Left lobe of liver (tissue), 2 donors: ENCODE results near the gene LRRC15. TPM values are rescaled to one million over a fixed set of nuclear protein-coding genes. Genes with fewer than 3 reads are reported as not detected.

Source experiments
- ATAC-seq: fragments of 200-7000 bp; cut with Tn5 transposase; one replicate; pipeline ENCODE4 v1.9.1; 2020; ENCODE audit warnings: mild to moderate bottlenecking, moderate library complexity
- DNase-seq: peaks from one replicate; pipeline ENCODE4 v3.0.0-alpha.2; 2020; ENCODE audit warnings: low spot score
- total RNA-seq: library from RNA; stranded (reverse); gene quantifications from one replicate; pipeline ENCODE4 v1.2.1, GENCODE V29; 2021
- donor health status: DM: no; HTN: no; CAD: no; lungs with moderate emphysema.
- donor health status: DM: no; HTN: yes; CAD: no.

LRRC15 gene
- total RNA-seq, 1 donor from 2014 or later, result not detected

DNA sequence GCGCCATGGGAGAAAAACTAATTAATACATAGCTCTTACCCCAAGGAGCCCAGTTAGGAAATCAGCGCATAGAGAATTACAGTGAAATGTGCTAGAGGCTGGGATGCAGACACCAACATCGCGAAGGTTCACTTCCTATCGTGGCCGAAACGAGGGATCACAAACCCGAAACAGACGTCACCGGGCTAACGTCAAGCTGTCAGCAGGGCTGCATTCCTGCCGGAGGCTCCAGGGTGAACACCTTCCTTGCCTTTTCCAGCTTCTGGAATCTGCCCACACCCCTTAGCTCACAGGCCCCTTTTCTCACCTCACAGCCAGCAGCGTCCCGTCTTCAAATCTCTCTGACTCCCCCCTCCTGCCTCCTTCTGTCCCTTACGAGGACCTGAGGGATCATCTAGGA is 16.5 kb upstream of the LRRC15 start:
- DNase-seq, result no peak
- no peak for ATAC-seq

DNA sequence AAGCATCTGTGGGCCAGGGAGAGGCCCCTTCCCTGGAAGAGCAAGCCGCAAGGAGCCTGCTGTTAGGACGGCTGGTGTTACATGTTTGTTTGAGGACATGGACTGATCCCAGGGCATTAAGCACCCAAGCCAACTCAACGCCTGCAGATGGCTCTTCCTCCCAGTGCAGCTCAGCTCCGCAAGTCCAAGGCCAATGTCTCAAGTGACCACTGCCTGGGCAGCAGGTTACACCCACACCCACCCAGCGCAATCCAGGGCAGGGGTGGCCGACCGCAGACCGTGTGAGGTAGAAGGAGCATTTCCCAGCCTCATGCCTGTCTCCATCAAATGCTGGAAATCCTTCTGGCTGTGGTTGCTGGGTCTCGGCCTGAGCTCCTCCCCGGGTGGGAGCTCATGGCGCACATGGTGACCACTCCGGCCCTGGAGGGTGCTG is 15.0 kb upstream of the LRRC15 start:
- ATAC-seq, result no peak
- peak; percentile 30 for DNase-seq

DNA sequence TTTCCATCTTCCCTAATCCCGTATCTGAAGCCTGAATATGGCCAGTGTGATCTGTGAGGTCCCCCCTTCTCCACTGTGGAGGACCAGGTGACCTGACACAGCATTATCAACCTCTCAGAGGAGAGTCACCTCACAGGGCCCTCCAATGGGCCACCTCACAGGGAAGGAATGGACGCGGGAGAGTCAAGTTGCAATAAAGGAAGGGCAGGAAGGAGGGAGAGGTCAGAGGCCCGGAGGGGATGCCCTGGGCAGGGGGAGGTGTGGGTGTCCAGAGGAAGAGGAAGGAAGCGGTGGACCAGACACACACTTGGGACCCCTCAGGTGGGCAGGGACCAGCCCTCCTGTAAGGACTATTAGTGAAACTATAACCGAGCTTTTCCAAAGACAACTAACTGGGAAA is 14.6 kb upstream of the LRRC15 start:
- ATAC-seq (no peak), DNase-seq (no peak)

DNA sequence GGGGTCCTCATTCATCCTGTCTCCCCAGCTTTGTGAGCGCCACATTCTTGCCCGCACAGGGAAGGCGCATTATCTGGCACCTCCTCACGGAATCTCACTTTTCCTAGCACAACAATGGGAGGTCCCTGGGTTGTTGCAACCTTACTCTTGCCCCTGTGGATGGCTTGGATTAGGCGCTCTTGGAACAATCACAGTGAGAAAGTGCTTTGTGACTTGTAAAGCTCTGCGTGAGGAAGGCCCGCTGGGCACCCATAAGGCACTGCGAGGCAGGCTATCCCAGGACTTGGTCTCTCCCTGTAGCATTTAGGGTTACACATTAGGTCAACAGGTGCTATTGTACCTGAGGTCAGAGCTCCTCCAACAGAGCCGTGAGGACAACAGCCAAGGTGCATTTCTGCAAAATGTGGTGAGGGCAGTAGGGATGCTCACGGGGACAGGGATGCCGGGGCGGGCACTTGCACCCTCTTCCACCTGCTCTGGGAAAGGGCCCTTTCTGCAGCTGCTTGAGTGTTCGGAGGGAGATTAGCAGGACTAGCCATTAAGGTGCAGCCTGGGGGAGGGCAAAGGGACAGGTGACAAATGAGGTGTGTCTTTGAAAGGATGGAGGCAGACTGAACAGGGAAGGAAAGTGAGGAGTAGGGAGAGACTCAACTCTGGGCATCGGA is 13.9 kb upstream of the LRRC15 start:
- ATAC-seq (no peak), DNase-seq (no peak)

DNA sequence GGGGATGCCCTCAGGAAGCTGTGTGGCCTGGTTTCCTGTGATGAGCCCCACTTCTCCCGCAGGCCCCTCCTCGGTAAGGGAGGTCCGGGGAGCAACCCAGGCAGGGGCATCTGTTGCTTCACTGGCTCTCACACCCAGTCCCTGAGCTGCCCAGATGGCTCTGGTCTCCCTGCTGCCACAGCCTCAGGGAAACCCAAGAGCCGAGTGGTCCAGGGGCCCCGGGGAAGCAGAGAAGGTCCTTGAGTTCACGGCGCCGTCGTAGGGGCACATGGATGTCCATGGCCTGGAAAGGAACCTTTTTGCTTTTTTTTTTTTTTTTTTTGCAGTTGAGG is 13.3 kb upstream of the LRRC15 start:
- DNase-seq, result no peak
- no peak for ATAC-seq

DNA sequence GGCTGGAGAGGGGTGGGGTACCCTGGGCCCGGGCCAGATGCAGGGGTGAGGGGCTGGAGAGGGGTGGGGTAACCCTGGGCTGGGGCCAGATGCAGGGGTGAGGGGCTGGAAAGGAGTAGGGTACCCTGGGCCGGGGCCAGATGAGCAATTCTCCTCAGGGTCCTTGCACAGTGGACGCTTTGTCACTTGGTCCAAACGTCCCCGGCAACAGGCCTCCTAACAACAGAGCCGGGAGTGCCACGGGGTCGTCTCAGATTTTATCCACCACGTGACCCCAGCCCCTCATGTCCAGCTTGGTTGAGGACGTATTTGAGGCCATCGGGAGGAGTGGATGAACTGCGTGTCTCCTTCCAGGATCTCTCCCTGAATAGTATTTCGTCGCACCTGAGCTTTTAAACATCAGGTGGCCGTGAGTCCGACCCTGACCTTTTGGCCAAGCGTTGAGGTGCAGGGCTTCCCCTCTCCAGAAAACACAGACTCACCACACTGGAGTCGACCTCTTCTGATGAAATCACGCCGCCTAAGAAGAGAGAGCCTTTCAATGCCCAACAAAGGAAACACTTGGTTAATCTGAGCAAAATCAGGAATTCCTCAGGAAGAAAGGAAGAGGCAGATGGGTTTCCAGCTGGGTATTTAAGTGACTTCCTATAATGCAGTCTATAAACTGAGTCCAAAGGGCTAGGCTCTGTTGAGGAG is 12.8 kb upstream of the LRRC15 start:
- DNase-seq (no peak), ATAC-seq (no peak)

DNA sequence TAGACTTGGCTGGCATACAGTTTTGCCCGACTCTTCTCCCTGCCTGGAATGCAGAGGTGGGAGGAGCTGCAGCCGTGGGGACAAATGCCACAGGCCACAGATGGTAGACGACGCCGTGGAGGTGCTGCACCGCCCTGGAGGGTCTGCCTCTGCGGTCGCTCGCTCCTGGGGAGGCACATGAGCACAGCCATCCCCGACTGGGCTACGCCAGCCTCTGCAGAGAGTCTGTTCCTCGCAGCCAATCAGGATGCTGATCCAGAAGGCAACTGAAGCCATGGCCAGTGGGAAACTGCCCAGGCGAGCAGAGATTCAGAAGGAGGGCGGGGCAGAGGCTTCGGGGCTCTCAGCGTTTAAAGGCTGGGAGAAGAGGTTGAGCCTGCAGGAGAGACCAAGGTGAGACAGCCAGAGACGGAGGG is 11.9 kb upstream of the LRRC15 start:
- no peak for ATAC-seq
- no peak for DNase-seq

DNA sequence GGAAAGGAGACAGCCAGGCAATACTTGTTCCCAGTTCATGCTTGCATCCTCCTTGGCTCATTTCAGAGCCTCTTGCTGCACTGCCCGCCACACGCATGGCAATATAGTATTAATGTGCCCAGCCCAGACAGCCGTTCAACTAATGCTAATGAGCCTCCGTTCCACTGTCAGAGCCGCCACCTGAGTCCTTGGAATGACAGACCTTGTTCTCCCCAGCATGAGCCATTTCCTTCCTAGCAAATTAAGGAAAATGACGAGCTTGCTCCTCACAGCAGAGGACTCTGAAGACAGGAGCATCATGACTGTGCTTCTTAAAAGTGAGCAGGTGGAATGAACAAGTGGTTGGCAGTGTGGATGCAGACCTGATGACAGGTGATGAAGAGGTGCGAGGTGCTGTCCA is 10.8 kb upstream of the LRRC15 start:
- no peak for DNase-seq
- no peak for ATAC-seq

DNA sequence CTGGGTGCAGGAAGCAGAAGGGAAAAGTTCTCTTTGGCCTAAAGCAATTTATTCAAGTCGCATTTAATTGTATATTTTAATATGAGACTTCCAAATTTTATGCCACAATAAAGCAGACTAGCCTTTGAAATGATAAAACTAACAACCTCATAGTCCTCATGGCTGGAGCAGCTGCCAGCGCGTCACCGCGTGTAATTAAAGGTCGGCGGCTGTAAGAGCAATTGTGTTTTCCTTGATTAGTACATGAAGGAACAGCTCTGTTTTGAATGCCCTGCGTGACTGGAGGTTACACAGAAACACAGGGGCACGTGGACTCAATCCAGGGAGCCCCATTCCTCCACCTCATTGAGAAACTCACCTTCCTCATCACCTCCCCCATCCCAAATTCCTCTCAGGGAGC is 10.1 kb upstream of the LRRC15 start:
- ATAC-seq (no peak), DNase-seq (no peak)

DNA sequence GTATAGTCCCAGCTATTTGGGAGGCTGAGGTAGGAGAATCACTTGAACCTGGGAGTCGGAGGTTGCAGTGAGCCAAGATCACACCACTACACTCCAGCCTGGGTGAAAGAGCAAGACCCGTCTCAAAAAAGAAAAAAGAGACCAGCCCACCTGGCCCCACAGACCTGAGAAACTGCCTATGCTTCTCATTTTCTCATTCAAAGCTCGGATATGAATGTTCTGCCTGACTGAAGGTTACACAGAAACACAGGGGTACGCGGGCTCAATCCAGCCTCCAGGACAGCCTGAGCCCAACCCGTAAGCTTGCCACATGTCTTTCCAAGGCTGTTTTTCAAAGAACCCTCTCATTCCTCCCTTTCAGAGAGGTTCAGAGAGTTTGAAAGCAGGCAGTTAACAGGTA is 9.7 kb upstream of the LRRC15 start:
- no peak for DNase-seq
- ATAC-seq, result no peak

DNA sequence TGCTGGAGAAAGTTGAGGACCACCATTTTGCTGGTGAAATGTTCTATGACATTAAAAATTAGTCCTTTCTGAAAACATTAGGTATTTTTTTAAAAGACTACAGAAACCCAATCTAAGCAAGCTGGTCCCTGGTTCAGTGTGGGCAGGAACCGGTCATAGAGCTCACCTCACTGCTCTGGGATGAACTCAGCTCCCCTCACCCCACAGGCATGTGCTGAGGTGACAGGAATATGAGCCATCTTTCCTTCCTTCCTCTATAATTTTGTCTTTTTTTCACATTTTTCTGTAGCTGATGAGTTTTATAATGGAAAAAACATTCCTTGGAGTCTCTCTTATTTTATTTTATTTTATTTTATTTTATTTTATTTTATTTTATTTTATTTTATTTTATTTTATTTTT is 8.2 kb upstream of the LRRC15 start:
- ATAC-seq, result no peak
- DNase-seq, result no peak

DNA sequence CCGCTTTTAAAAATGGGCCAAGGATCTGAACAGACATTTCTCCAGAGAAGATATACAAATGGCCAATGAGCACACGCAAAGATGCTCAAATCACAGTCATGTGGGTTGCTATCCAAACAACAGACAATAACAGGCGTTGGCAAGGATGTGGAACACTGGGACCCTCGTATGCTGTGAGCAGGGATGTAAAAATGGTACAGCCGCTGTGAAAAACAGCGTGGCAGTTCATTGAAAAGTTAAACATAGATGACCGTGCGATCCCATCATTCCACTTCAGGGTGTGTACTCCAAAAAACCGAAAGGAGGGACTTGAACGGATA is 6.7 kb upstream of the LRRC15 start:
- ATAC-seq (no peak), DNase-seq (no peak)

DNA sequence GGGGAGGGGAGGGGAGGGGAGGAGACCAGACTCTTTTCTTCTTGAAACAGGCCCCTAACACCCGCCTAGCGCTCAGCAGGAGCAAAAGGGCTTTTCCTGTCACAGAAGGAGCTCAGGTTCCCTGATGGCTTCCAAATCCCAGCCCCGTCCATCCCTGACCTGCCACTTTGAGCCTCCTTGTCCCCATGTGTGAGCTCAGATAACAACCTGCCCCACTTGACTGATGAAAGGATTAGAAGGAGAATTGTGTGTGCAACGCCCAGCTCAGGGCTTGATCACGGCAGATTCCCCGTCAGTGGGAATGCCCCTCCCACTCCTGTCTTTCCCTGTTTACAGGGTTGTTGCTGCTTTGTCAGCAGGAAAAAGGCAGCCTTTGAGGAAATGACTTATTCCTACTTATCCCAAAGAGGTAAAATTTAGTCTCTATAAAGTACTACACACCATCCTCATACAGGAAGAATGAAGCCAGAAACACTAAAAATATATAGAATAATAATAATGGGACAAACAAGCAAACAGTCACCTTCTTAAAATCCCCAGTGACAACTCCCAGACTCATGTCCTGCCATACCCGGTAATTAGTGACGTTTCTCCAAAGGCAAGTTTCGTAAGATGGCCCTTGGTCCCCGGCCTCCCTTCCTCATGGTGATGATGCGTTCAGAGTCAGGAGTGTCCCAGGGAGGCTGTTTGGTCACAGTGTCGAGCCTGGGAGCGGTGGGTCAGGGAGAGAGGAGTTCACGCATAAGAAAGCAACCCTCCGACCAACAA is 6.1 kb upstream of the LRRC15 start:
- no peak for DNase-seq
- peak; percentile 13 for ATAC-seq

DNA sequence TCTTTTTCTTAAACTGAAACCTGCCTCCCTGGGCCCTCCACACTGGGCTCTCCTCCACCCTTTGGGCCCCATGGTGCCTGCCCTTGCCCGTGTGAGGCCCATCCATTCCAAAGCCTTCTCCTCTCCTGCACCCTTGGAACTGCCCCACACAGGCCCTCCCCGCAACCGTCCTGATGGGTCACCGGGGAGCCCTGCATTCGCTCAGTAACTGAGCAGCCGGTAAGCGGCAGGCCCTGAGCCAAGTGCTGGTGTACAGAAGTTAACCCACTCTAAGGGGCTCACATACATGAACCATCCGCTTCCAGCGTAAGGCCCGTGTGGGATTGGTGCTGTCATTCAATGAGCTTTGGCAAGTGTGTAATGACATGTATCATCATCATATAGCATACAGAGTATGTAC is 5.4 kb upstream of the LRRC15 start:
- ATAC-seq (no peak), DNase-seq (no peak)

DNA sequence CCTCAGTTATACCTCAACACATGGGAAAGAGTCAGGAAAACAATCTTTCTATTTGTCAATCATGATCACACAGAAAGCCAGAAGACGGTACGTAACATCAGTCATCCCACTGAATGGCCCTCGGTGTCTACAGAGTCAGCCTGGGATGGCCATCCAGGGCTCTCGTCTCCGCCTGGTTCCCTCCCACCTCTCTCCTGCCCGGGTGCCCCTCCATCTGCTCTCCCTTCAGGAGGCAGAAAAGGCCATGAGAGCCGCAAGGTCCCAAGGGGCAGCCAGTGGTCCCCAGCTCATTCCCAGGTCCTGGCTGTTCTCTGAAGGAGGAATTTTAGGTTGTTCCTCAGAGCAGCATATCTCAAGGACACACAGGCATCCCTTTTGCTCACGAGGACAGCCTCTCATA is 4.4 kb upstream of the LRRC15 start:
- DNase-seq, result no peak
- no peak for ATAC-seq

DNA sequence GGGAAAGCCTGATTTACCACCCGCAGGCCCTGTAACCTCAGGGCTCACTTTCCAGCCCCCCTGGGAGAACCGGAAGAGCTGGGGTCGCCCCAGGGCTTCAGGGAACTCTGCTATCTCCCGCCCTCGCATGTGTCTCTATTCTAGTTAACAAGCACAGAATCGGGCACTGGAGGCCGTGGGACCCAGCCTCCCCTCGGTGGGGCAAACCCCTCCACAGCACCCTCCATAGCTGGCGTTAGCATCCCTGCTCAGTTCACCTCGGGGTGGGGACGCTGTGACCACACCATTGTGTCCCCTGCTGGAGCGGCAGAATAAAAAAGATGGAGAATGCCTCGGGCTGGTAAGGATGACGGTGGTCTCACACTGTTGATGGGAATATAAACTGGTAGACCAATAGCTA is 3.5 kb upstream of the LRRC15 start:
- no peak for ATAC-seq
- DNase-seq, result no peak

DNA sequence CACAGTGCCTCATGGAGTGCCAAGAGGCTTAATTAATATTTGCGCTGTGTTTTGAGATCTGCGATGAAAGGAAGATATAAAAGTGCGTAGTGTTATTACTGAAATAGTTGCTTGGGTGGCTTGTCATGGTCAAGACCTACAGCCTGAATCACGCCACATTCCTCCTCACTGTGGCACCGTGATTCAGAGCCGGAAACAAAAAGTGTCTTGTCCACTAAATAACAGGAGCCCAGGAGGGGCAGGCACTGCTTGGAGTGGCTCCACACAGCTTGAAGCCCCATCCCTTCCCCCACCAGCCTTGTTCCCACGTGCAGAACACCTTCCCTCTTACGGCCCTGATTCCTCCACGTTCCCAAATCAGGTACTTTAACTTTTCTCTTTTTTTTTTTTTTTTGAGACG is 1.2 kb upstream of the LRRC15 start:
- DNase-seq, result no peak
- ATAC-seq, result no peak

DNA sequence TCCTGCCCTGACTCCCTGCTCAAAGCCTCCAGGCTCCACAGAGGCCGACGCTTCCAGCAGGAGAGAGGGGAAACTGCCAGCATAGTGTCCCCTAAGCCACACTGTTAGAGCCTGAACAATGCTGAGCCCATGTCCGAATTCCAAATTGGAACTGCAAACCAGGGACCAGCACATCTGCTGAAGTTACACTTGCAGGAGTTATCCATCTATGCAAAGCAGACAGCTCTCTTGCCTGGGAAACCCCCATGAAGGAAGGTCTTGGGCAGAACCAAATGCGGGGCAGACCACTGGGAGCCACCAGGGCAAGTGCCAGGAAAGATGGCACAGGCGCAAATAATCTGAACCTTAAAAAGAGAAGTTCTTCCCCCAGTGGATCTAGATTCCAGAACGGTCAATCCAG is 625 bp downstream of the LRRC15 start:
- DNase-seq (no peak), ATAC-seq (no peak)

DNA sequence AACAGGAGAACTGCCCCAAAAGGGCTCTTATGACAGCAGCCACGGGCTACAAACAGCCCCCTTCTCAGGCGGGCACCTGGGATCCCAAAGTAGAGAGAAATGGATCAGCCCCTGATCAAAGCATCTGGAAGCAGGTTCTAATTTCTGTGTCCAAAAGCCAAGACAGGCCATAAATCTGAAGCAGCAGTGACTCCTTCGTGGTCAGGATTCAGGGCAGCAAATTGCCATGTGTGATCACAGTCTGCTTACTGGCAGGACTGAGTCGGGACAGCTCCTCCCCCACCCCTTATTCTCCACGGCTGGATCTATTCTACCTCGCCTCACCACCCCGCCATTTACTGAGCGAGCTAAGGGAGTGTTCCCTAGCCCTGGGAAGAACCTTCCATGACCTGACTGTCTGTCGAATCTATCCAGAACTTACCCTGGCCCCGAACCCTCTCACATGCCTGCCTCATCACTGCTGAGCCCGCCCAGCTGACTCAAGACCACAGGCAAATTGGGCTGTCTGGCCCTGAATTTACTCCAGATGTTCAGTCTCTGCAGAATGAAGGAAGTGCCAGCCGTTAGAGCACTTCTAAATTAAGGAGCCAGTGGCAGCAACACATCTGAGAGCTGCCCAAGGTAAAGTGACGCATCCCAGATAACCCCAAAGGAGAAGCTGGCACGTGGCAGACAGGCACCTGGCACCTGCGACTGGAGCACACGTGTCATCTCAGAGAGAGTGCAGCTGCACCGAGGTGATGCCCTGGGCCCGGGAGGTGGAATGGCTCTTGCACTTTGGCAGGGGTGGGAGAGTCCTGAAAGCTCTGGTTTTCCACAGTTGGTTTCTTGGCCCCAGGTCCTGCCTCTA is 1.3 kb downstream of the LRRC15 start:
- ATAC-seq, result no peak
- no peak for DNase-seq

DNA sequence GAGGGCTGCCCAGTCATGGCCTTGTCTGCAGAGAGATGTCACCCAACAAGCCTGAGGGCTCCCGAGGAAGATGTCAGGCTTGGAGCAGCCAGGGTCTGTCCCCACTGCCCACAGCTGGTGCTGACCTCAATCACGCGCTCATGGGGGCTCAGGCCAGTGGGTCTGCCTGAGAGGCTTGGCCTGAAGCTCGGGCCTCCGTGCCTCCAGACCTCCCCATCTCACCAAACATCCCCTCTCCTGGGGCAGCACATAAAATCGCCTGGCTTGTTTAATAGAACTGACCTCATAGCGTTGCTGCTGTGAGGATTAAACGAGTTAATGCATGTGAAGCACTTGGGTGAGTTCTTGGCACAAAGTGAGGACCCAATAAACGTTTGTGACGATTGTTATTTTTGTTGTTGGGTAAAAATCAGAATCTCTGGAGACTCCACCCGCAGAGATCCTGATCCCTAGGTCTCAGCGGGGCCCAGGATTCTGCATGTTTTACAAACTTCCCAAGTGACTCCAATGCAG is 3.5 kb downstream of the LRRC15 start:
- no peak for ATAC-seq
- DNase-seq, result no peak

DNA sequence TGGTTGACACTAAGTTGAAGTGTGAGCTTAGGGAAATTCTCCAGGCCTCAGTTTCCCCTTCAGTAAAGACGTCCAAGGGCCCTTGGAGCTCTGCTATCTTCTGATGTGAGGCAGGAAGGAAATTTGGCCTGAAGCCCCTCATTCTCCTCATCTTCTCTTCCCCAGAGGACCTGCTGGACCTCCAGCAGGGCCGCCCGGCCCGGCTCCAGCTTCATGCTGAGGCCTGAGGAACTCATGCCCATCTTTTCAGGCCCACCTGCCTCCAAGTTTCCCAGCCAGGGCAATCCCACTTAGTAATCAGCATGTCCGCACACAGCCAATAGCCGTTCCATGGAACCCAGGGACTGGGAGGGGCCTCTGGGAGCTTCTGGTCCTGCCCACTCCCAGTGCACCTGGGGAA is 4.0 kb downstream of the LRRC15 start:
- DNase-seq (no peak), ATAC-seq (no peak)
